Measurements from ENCODE around the gene CTIF.
"Not testable (repeated sequence)": the region's sequence is repeated elsewhere in the genome, so short reads cannot be mapped to it uniquely, and the experiment has no call there.

The CTIF gene

DNA sequence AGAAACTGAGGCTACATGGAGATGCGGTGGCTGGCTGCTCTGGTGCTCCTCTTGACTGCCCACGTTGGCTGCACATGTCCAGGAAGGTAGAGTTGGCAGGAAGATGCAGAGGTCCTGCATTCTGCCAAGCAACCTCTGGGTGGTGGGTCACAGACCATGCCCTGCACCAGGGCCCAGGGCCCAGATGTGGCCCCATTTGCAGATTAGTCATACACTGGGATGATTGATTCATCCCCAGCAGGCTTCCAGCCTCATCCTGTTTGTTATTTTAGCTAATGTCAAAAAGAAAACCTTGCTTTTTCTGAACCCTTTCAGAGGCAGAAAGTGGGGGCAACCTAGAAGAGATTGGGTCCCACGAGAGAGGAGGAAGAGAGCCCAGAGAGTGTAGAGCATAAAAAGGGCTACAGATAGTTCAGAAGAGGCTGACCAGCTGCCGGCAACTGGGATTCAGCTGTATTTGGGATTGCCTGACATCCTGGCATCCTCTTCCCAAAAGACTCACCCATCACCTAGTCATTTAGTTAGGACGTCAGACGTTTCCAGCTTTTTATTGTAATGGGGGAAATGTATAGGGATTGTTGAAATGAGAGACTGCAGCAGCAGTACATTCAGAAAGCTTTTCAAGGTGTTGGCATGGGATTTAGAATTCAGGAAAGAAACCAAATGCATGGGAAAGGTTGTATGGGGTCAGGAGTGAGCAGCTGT lies 101.9 kb downstream of the CTIF start:
- no peak for DNase-seq (ENCODE audit: low read depth in 4 of 4, low spot score in 1 of 4)

DNA sequence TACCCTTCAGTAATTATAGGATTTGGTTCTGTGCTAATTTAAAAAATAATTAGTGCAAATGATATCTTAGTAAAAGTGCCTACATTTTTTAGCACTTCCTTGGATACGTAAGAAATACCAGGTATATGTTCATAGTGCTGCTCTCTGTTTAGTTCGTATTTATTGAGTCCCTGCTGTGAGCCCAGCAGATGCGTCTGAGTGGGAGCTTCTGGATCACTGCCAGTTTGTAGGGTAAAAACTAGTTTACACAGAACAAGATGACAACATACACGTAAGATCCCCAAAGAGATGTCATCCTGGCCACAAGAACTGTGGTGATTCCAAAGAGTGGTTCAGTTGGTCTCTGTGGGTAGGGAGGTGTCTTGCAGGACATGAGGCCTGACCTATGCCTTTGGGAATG lies 103.2 kb downstream of the CTIF start:
- no peak for DNase-seq (ENCODE audit: low read depth in 4 of 4, low spot score in 1 of 4)

DNA sequence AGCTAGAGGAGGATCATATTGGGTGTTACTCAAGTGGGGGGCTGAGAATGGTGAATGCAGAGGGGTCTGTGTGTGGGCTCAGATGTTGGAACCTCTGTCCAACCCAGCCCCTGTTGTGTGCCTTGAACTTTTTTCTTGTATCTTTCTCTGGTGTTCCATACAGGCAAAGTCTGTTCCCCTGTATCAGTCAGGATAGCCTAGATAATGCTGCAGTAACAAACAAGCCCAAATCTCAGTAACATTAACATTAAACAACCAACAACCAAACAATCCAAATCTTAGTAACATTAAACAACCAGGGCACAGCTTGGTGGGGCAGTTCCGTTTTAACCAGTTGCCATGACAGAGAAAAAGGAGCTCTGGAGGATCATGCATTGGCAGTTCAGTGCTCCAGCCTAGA lies 103.7 kb downstream of the CTIF start:
- no peak for DNase-seq (ENCODE audit: low read depth in 4 of 4, low spot score in 1 of 4)

DNA sequence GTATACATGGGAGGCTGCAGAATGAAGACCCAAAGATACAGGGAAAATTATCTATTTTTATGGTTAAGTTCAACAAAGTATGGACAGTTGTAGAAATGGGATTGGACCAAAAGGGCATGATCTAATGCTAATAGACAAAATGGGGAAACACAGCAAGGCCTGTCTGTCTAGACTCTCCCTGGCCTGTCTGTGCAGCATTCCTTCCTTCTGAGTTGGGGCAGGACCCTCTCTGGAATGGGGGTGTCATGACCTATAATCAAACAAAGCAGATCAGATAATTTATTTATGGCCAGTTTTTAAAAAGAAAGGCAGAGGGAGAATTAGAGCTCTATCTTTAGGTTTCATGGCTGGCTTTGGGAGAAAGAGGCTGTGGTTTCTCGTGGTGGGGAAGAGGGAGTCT lies 104.4 kb downstream of the CTIF start:
- DNase-seq (ENCODE audit: low read depth in 4 of 4, low spot score in 1 of 4): no peak

DNA sequence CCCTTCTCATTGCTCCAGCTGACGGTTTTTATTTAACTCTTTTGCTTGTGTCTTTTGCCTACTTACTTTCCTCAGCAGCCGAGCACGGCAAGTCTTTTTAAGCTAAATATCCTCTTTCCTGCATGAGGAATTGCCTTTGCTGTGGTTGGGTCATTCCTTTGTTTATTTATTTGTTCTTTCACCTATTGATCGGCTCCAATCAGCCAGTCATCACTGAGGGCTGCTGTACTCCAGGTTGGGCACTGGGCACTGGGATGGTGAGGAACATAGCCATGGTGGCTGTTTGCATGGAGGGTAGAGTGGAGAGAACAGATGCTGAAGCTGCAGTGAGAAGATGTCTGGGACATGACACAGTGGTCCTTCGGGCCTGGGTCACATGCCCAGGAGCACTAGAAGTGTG lies 105.2 kb downstream of the CTIF start:
- no peak for DNase-seq (ENCODE audit: low read depth in 4 of 4, low spot score in 1 of 4)

DNA sequence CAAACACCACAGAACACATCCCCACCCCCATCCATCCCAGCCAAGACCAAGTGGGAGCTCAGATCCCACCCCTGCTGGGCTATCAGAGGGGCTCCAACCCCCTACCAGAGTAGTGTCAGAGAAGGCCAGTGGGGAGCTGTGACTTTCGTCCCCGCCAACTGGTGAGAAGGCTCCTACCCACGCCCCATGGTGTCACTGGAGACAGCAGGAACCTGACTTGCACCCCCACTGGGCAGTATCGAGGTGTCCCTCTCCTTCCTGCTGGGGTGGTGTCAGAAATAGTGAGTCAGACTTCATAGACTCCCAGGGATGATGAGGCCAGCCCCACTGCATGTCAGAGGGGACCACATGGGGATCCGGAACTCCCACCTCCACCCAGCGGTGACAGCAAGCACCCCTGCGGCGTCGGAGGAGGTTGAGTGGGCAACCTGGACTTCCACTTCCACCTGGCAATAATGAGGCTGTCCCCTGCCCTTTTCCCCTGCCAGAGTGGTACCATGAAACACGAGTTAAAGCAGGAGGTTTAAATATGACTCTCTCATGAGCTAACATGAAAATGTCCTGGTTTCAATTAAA lies 106.7 kb downstream of the CTIF start:
- DNase-seq (ENCODE audit: low read depth in 4 of 4, low spot score in 1 of 4): no peak

DNA sequence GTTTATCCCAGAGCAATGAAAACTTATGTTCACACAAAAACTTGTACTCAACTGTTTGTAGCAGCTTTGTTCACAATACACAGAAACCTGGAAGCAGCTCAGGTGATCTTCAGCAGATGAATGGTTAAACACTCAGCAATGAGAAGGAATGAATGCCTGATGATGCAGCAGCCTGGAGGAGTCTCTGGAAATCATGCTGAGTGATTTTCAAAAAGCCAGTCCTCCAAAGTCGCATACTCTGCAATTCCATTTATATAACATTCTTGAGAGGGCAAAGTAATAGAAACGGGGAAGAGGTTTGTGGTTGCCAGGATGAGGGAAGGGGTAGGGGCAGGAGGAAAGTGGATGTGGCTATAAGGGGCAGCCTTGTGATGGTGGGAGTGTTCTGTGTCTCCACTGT lies 108.1 kb downstream of the CTIF start:
- no peak for DNase-seq (ENCODE audit: low read depth in 4 of 4, low spot score in 1 of 4)

DNA sequence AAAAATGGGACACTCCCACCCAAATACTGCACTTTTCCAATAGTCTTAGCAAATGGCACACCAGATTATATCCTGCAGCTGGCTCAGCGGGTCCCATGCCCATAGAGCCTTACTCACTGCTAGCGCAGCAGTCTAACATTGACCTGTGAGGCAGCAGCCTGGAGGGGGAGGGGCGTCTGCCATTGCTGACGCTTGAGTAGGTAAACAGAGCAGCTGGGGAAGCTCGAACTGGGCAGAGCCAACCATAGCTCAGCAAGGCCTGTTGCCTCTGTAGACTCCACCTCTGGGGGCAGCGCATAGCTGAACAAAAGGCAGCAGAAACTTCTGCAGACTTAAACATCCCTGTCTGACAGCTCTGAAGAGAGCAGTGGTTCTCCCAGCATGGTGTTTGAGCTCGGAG lies 110.4 kb downstream of the CTIF start:
- DNase-seq (ENCODE audit: low read depth in 4 of 4, low spot score in 1 of 4): no peak

DNA sequence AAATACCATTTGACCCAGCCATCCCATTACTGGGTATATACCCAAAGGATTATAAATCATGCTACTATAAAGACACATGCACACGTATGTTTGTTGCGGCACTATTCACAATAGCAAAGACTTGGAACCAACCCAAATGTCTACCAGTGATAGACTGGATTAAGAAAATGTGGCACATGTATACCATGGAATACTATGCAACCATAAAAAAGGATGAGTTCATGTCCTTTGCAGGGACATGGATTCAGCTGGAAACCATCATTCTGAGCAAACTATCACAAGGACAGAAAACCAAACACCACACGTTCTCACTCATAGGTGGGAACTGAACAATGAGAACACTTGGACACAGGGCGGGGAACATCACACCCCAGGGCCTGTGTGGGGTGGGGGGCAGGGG lies 115.8 kb downstream of the CTIF start:
- not testable (repeated sequence) for DNase-seq (ENCODE audit: low read depth in 4 of 4, low spot score in 1 of 4)

DNA sequence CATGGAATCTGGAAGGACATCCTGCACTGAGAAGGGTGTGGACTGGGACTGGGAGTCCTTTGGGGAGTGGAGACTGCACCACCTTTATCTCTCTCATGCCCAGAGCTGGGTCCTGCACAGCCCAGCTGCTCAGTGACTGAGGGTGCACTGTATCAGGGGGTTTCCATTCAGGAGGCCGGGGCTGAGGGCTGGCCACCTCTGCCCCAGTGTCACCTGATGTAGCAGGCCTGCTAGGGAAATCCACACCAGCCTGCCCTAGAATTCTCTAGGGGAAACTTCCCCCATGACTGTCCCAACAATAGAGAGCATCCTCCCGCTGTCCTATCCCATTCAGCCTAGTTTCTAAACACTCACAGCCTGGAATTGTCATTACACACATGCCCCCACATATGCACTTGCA lies 116.7 kb downstream of the CTIF start:
- no peak for DNase-seq (ENCODE audit: low read depth in 4 of 4, low spot score in 1 of 4)

DNA sequence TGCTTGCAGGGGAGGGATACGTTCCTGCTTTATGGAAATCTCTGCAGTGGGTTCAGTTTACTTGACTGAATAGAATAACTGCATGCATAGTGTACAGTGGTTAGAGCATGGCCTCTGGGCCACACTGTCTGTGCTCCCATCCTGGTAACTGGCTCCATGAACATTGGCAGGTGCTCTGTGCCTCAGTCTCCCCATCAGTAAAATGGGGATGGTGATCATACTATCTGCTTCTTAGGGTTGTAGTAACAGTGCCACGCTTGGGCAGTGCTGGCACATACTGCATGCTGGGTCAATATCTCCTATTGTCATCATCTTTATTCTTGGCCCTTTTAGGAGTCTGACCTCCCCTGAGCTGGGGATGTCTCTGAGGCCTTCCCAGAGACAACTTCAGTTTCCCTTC lies 117.3 kb downstream of the CTIF start:
- DNase-seq (ENCODE audit: low read depth in 4 of 4, low spot score in 1 of 4): no peak

DNA sequence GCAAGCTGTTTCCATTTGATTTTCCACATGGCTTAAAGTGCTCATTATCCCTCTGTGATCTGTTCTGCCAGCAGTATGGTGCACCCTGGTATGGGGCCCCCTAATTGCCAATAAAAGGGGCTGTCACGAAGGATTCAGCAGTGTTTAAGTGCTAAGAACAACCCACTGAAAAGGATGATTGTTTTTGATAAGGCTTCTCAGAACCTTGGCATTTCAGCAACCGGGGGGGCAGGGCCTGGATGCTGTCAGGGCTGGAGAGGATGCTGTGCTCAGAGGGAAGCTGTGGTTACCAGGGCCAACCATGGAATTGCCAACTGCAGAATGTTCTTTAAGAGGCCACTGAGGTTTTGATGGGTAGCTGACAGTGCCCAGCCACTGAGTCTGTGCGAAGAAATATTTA lies 117.8 kb downstream of the CTIF start:
- no peak for DNase-seq (ENCODE audit: low read depth in 4 of 4, low spot score in 1 of 4)

DNA sequence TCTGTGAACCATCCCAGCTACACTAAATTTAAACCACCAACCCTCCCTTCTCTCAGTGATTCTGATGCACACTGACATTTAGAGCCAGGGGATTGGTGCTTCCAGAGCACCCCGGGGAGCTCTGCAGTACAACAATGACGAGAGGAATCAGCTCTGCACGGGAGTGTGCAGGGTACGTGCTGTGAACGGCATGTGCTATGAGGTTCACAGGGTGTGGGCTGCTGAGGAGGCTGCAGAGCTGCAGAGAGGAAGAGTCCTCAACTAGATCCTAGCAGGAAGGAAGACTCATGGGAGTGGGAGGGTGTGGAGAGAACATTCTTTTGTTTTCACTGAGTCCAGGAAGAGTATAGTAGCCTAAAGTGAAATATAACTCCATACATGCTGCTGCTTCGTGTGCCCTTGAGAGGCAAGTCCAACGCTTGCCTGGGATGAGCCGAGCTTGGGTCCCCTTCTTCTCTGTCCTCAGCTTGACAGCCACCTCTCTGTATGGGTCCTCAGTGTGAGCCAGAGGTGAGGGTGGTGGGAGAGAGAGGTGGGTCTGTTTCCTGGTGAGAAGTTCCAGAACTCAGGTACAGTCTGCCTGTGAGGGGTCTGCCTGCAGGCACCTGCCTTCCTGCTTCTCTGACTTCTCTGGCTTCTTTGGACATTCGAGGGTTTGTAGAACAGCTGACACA lies 118.8 kb downstream of the CTIF start:
- no peak for DNase-seq (ENCODE audit: low read depth in 4 of 4, low spot score in 1 of 4)

DNA sequence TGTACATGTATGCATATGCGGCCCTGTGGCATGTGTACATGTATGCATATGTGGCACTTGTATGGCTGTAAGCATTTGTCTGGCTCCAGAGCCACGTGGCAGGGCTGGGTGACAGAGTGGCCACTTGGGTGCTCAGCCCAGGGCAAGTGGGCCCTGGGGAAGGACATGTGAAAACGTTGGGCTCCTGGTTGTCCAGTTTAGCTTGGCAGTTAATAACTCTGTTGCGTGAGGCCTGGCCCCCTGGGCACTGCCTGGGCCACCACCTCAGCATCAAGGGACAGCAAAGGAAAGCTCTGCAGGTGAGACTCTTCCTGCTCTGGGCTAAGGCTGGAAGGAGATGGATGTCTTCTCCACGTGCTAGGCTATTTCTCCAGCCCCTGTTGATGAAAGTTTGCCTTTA lies 119.9 kb downstream of the CTIF start:
- no peak for DNase-seq (ENCODE audit: low read depth in 4 of 4, low spot score in 1 of 4)

DNA sequence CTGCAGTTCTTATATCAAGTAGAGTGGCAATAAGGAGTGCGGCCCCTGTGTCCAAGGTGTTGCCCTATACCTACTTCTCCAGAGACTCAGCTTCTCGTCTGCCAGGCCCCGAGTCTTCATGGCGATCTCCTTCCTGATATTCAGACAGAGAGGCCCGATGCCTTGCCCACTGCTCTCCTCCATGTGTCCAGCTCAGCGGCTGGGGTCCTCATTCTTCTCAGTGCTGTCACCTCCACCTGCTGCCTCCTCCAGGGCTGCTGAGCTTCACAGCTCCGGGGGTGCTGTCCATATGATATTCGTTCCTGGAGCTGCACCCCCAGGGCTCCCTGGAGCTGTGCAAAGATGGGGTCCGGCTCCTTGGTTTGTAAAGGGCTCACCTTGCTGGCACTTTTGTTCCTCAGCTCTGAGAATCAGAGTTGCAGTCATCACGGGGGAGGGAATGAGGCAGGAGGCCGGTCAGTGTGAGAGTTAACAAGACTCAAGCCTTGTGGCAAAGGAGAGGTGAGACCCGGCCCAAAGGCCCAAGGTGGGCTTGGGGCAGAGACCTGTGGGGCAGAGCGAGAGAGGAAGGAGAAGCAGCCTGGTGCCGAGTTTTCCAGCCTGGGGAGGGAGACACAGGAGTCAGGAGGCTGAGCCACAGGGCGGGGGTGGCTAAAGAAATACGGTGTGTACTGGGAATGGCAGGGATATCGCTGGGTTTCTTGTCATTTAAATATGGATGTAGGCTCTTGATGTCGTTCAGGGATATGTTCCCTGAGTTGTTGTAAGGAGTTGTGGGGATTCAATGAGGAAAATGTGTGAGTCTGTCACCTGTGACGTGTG lies 120.6 kb downstream of the CTIF start:
- DNase-seq (ENCODE audit: low read depth in 4 of 4, low spot score in 1 of 4): no peak

DNA sequence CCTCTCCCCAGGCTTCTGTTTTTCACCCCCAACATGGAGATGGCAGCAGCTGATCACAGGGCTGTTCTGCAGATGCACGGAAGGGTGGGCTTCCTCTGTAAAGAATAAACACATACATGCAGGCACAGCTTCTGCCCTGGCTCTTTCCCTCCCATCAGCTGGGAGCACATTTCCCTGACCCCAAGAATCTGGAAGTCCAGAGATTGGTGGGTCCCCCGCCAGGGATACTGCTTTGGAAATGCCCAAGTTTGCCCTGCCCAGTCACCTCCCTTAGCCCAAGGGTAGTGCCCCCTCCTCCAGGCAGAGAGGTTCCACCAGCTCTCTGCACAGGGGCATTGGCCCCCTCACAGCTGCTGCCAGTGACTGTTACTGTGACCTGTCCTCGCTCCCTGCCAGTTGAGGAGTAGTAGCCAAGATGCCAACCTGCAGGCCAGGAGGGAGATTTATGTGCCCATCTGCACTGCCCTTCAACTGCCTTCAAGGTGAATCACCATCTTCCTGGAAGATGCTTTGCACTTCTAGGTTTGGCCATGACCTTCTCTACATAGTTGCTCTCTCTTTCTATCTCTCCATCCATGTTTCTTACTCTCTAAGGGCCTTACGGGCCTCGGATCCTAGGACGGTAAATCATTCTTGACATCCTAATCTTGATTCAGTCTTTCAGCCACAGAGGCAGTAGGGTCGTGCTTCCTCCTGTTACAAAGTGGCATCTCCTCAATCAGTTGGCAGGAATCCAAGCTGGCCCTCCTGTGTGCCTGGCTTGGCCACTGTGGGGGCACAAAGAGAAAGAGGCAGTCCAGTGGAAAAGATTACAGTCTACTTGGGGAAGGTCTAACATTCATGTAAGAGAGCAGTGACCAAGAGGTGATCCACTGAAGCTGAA lies 121.8 kb downstream of the CTIF start:
- no peak for DNase-seq (ENCODE audit: low read depth in 4 of 4, low spot score in 1 of 4)

DNA sequence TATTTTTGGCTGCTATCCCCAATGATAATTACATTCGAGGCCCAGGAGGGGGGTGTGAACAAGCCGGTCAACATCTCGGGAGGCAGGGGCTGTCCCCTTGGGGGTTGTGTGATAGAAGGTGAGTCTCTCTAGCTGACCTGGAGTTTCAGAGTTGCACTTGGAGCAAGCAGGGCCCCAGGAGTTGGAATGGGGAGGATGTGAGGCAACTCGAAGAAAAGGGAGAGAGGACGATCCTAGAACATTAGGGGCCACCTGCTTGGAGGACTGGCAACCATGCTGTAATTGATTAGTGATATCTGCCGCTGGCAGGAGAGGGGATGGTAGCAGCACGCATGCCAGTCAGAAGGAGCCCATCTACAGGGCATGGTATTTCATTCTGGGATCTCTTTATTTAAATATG lies 122.6 kb downstream of the CTIF start:
- DNase-seq (ENCODE audit: low read depth in 4 of 4, low spot score in 1 of 4): no peak

DNA sequence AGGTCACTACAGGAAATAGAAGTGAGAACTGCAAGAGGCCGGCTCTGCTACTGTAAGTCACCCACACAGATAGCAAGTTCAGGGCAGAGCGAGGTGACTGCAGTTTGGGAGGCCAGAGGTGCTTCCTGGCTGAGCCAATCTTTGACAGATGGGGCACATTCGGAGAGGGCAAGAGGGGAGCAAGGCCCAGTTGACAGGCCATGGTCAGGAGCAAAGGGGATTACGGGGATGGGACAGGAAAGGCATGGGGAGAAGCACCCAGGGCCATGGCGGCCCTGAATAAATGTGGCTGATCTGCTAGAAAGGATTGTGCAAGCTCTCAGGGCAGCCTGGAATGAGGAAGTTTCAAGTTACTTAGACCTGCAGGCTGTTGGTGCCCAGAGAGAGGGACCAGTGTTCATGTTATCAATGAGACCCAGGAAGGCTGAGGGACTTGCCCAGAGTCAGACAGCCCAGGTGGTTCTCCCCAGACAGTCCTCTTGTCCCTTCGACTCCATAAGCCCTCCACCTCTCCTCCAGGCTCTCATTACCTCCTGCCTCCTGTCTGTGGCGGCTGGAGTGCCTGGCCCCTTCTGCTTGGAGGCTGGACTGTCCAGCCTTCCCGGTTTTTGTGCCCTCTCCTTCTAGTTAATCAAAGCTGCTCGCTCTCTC lies 123.3 kb downstream of the CTIF start:
- DNase-seq (ENCODE audit: low read depth in 4 of 4, low spot score in 1 of 4): no peak

DNA sequence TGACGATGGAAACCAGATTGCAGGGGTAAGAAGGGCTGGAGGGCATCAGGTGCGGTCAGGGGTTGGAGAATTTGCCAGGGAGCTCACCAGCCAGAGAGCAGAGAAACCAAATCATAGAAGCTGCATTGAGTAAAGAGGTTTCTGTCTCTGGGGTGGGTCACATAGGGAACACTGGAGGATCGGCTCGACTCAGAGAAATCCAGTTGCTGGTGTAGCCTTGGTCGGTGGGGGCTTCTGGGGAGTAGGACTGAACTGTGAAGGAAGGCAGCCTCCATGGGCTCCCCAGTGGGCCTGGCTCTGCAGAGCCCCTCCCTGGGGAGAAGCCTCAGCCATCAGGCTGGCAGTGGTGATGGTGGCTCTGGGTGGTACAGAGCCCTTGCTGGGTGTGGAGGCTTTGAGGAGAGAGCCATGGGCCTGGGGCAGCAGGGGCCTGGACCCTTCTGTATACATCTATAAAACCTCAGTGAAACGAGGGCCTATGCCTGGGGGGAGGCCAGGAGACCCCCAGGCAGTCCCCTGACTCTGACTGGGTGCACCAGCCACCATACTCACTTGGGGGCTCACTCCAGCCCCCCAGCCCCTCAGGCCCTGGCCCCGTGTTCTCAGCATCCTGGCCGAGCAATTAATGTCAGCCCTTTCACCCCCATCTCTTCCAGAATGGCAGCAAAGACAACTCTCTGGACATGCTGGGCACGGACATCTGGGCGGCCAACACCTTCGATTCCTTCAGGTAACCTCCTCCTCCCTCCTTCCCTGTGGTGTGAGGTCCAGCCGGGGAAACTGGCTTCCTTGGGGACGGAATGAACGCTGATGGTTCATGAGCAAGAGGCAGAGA lies 124.5 kb downstream of the CTIF start:
- no peak for DNase-seq (ENCODE audit: low read depth in 4 of 4, low spot score in 1 of 4)

Measured in stimulated activated CD4-positive, alpha-beta T cell treated with anti-CD3 and anti-CD28 coated beads, Interleukin-1b, Interleukin-23, amount 100 ng/mL, for 24 hours (primary cell).